Measurements from ENCODE around the gene ADGRG2.

ADGRG2 gene

DNA sequence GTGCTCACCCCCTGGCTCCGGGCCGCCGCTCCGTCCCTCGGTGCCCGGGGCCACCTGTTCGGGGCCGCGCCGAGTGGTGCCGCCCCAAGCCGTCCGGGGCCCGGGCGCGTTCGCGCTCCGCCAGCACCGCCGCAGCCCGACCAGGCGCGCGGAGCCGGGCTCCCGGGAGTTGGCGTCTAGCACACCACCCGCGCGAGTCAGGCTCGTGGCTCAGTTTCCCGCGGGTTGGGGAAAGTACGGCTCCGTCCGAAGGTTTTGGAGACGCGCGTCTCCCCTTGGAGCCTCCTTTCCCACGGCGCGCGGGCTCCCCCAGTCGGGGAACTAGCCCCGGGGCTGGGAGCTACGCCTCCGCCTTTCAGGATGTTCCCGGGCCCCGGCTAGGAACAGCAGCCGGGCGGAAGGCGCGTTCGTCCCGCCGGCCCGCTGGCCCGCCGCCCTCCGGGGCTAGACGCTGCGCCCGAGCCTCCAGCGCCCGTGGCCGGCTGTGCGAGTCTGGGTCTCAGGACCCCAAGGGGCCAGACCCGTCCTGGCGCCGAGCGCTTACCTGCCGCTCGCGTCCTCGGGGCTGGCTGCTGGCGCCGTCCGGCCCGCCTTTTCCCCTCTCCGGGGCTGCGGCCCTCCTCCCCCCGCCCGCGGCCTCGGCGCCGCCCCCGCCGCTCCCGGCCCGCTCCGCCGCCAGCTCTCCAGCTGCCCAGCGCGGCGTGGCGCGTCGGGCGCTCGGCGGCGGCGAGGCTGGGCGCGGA is at the start of gene ADGRG2:
ADGRG2 (minus strand) TSS at position 571 of the 743 bp plus-strand sequence. CDS start 53,634 bp downstream, outside the sequence.
- DNase-seq = no peak

DNA sequence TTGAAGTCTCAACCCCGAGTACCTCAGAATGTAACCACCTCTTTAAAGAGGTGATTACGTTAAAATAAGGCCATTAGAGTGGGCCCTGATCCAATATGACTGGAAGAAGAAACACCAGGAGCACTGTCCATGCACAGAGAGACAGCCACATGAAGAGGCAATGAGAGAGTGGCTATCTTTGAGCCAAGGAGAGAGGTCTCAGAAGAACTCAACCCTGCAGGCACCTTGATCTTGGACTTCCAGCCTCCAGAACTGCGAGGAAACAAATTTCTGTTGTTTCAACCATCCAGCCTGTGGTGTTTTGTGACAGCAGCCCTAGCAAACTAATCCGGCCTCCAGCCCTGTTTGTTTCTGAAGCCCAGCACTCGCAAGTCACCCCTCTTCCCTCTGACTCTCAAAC is 46.3 kb upstream of the ADGRG2 start:
- no peak for DNase-seq

DNA sequence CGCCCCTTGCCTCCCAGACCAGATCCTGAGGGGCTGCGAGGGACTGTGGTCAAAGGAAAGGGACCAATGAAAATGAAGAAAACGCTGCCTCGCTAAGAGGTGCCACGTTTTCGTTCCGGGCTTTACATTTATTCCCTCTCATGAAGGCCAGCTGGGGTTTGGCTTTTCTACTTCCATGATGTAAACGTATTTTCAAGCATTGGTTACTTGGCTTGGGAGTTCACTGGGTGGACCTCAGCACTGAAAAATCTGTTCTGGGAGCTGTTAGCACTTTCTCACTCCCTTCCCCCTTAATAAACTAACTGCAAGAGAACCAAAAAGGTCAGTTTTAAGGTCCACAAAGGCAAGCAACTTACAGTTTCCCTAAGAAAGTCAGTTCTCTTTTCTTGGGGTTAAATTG is 40.6 kb upstream of the ADGRG2 start:
- no peak for DNase-seq

DNA sequence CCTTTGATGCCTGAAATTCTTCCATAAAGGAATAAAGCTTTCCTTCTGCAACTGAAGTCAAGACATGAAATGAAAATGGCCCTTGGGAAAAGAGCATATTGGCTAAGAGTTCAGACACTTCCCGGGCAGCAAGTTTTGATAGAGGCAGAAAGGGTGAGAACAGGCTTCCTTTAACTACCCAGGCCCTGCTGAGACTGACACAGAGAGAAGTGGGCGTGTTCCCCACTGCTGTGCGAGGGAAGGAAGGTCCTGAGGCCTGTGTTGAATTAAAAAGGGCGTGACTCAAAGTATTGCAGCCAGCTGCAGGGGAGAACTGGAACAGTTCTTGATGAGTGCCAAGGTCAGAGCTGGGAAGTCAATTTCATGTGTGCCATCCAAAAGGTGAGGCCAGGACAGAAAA is 33.9 kb upstream of the ADGRG2 start:
- no peak for DNase-seq

GRCh38 chrX:19152762-19153161 is 30.5 kb upstream of the ADGRG2 start:
- no peak for DNase-seq

- DNase-seq = no peak
These were observed 14.8 kb upstream of the ADGRG2 start for GRCh38 chrX:19137067-19137466.

GRCh38 chrX:19133784-19134183 is 11.5 kb upstream of the ADGRG2 start:
- DNase-seq = no peak

- DNase-seq = no peak
These were observed 11.0 kb upstream of the ADGRG2 start for GRCh38 chrX:19133231-19133630.

- no peak for DNase-seq
These were observed 8.4 kb upstream of the ADGRG2 start for GRCh38 chrX:19130628-19131027.

GRCh38 chrX:19129694-19130093 is 7.4 kb upstream of the ADGRG2 start:
- DNase-seq = no peak

- DNase-seq = no peak
These were observed 5.4 kb upstream of the ADGRG2 start for GRCh38 chrX:19127649-19128168.

GRCh38 chrX:19122641-19123009 is 357 bp upstream of the ADGRG2 start:
- DNase-seq = no peak

- no peak for DNase-seq
These were observed 802 bp downstream of the ADGRG2 start for GRCh38 chrX:19121466-19121865.

GRCh38 chrX:19110642-19111041 is 11.6 kb downstream of the ADGRG2 start:
- DNase-seq = no peak

GRCh38 chrX:19107035-19107434 is 15.2 kb downstream of the ADGRG2 start:
- DNase-seq = no peak

GRCh38 chrX:19100586-19100985 is 21.7 kb downstream of the ADGRG2 start:
- DNase-seq = no peak

DNA sequence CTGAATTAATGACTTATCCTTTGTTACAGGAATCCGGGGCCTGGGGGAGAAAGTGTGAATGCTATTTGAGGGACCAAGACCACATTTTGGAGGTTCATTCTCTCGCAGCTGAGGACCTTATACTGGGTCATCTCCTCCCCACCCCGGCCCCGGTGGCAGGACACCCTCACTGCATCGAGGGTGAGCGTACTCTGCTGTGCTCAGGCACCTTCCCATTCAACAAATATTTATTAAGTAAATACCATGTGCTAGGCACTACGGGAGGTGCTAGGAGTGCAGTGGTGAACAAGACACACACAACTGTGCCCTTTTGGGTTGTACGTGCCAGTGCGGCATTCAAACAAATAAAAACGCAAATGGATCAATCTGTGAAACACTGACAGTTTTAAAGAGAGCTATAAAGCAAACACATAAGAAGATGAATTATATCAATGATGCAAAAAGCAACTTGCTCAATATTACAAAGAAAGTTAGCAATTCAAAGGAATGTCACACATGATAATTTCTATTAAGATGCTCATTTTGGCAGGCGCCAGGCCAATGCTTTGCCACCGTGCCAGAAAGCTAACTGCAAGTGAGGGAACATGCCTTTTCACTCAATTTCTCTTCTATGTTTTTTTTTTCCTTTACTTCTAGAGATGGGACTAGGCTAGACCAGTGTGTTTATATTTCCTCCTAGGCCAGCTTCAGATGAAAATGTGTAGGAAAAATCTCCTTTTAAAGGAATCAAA is 24.6 kb downstream of the ADGRG2 start:
- DNase-seq = no peak

DNA sequence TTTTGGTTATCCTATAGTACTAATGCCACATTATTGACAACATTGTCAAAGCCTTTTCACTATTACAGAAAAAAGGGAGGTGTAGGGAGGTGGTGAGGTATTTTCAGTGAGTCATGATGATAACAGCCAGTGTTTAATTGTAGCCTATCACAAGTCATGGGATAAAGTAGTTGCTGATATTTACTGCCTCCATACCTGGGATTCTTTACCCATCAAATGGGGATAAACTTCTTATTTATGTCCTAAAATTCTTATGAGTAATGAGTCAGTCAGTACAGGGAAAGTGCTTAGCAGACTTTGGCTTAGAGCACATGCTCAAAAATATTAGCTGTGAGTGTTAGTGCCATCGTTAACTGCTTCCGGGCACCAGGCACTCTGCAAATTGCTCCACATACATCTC is 25.7 kb downstream of the ADGRG2 start:
- DNase-seq = no peak

DNA sequence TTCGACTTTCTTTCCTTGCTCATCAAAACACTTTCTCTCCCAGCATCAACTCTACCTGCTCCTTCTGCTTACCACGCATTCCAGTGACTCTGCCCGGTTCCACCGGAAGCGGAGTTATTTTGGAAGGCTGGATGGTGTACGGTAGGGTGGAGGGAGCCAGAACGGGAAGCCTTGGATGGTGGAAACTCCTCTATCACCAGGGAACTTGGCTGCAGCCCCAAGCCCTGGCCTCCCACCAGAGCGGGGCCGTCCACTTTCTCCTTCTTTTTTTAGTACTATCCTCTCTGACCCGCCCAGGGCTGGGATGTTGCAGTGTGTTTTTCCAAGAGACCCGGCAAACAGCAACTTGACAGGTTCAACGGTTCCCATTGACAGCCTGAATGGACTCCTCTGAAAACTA is 27.6 kb downstream of the ADGRG2 start:
- DNase-seq = no peak

DNA sequence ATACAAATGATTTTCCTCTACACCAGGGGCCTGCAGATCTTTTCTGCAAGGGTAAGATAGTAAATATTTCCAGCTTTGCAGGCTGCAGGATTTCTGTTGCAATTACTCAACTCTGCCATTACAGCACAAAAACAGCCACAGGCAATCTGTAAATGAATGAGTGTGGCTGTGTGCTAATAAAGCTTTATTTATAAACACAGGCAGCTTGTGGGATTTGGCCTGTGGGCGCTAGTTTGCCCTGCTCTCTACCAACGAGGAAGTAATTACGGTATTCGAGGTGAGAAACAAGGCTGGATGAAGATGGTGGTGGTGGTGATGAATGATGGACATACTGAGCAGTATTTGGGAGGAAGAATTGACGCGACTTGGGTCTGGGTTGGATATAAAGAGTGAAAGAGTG is 30.7 kb downstream of the ADGRG2 start:
- no peak for DNase-seq

DNA sequence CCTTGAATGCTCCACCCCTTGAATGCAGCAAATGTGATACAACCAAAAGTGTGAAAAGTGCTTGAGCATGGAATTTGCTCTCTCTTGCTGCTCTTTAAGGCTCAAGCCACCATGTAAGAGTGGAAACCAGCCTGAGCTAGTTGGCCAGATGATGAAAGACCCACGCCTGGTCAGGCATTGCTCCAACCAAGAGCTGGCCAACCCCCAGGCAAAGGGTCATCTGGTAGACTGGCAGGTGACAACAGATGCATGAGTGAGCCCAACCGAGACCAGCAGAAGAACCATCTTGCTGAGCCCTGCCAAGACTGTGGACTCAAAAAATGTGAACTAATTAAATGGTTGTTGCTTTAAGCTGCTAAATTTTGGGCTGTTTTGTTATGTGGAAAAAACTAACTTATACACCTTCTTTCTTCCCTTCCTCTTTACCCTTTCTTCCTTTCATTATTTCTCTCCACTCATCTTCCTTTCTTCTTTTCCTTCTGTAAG is 32.7 kb downstream of the ADGRG2 start:
- DNase-seq = no peak

DNA sequence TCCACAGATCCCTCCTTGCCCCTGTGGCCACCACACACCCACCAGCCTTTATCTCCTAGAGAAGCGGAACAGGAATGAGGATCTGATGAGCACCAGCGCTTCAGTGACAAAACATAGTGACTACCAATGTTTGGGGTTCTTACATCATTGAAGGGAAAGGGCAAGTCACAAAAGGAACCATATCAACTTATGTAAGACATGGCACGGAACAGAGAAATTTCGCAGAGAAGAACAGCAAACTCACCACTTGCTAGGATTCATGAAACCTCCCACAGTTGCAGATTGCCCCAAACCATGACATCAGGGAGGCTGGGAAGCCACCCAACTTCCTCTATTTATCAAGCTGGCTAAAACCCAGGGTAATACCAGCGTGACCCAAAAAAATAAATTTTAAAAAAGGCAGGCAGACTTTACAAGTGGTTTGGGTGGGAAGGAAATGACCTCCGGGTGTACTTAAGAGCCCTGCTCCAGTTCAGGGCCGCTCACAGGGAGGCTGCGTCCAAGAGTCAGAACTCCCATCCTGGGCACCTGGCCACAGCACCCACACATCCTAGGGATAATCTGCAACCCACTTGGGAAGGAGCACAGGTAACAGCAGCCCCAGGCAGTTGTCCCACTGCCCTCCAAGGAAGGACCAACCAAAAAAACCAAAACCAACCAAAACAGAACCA is 36.0 kb downstream of the ADGRG2 start:
- no peak for DNase-seq

DNA sequence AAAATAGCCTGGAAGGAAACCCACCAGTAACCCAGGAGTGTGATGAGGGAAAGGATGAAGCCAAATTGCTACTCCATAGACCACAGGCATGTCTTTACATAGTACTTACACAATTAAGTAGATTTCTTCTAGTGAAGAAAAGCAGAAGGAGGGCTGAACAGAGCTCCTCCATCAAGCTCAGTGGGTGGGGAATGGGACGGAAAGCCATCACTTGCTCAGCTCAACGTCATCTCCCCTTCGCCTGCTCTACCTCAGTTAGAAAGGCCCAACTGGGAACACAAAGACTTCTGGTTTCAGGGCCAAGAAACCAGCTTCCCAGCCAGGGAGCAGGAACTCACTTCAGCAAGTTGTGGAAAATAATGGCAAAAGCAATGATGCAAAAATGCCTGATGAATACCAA is 36.6 kb downstream of the ADGRG2 start:
- no peak for DNase-seq

DNA sequence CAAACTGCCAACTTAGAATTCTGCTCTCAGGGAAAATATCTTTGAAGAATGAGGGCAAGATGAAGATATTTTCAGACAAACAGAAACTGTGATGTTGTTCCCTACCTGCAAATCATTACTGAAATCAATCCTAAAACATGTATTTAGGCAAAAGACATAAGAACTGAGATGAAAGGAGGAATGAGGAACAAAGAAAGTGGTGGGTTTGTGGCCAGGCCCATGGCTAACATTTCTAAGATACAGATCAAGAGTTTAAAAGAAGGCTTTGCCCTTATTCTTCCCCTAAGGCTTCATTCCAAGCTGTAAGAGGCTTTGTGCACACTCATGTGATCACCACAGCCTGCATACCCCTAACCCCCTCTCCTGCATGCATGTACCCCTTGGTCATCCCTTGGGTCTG is 46.5 kb downstream of the ADGRG2 start:
- no peak for DNase-seq
